HEK293 (cell line): Measurements from ENCODE around the gene MPPED2.

Experiments
- CTCF ChIA-PET: fragments of 350-600 bp; formaldehyde crosslinking; extraction: SDS; loops from one replicate; lab custom pipeline; 2021; ENCODE audit warnings: antibody characterized with exemption; lab: Yijun Ruan, JAX
- POLR2A ChIA-PET: fragments of 300-600 bp; formaldehyde crosslinking; extraction: SDS; loops from one replicate; lab custom pipeline; 2020; ENCODE audit warnings: antibody characterized with exemption, inconsistent platforms; lab: Yijun Ruan, JAX
- H3K27ac ChIP-seq: fragments of 200-500 bp; sonication (Bioruptor generic); 2 replicates; pipeline ENCODE4 v1.5.1; 2014; ENCODE audit warnings: low read depth, low read length, control low read depth, inconsistent platforms; ENCODE audit errors: extremely low read depth
- H3K36me3 ChIP-seq, 2 experiments: fragments of 200-500 bp in 1 of 2; sonication (Bioruptor generic) in 1 of 2; 1 replicate in 1 of 2; 2 replicates in 1 of 2; pipeline ENCODE4 v1.5.1; 2014 to 2017; ENCODE audit warnings: inconsistent platforms in 2 of 2, low read length in 2 of 2; ENCODE audit not compliant: control insufficient read depth in 2 of 2, insufficient read depth in 1 of 2
- H3K4me1 ChIP-seq: fragments of 200-500 bp; sonication (Bioruptor generic); 2 replicates; pipeline ENCODE4 v1.5.1; 2014; ENCODE audit warnings: mild to moderate bottlenecking, low read length, inconsistent platforms; ENCODE audit not compliant: control insufficient read depth, insufficient read depth
- H3K4me3 ChIP-seq: 2 replicates; pipeline ENCODE4 v1.5.1; 2011; ENCODE audit warnings: low read depth, mild to moderate bottlenecking, control low read depth, low read length, moderate library complexity
- H3K9me3 ChIP-seq: fragments of 200-500 bp; sonication (Bioruptor generic); 2 replicates; pipeline ENCODE4 v1.5.1; 2014; ENCODE audit warnings: low read depth, low read length, inconsistent platforms; ENCODE audit not compliant: control insufficient read depth, insufficient read depth
- EGR2 ChIP-seq: fragments of 450-650 bp; formaldehyde crosslinking; IDR thresholded peaks from 2 replicates; pipeline ENCODE4 v1.5.1; 2016; ENCODE audit warnings: low read depth, missing biosample characterization, missing genetic modification characterization
- IKZF3 ChIP-seq: fragments of 450-650 bp; IDR thresholded peaks from 2 replicates; pipeline ENCODE4 v1.5.0; 2018; ENCODE audit warnings: missing biosample characterization, mild to moderate bottlenecking, missing genetic modification characterization, moderate library complexity
- SETDB1 ChIP-seq: IDR thresholded peaks from one replicate; pipeline ENCODE4 v1.6.1; 2017; ENCODE audit warnings: mild to moderate bottlenecking, low read length, moderate library complexity, mixed read lengths; ENCODE audit not compliant: insufficient read length
- ZBTB8A ChIP-seq: fragments of 450-650 bp; formaldehyde crosslinking; IDR thresholded peaks from 2 replicates; pipeline ENCODE4 v1.5.1; 2016; ENCODE audit warnings: missing biosample characterization, missing genetic modification characterization
- ZIC2 ChIP-seq: fragments of 450-650 bp; formaldehyde crosslinking; IDR thresholded peaks from 2 replicates; pipeline ENCODE4 v1.5.1; 2016; ENCODE audit warnings: missing biosample characterization, missing genetic modification characterization
- ZNF10 ChIP-seq: fragments of 450-650 bp; formaldehyde crosslinking; IDR thresholded peaks from 2 replicates; pipeline ENCODE4 v1.5.1; 2017; ENCODE audit warnings: missing biosample characterization, missing genetic modification characterization
- ZNF114 ChIP-seq: fragments of 450-650 bp; formaldehyde crosslinking; IDR thresholded peaks from 2 replicates; pipeline ENCODE4 v1.5.0; 2017; ENCODE audit warnings: missing biosample characterization, missing genetic modification characterization
- ZNF132 ChIP-seq: fragments of 450-650 bp; formaldehyde crosslinking; IDR thresholded peaks from 2 replicates; pipeline ENCODE4 v1.5.1; 2017; ENCODE audit warnings: missing biosample characterization, missing genetic modification characterization, borderline replicate concordance
- ZNF133 ChIP-seq: fragments of 450-650 bp; formaldehyde crosslinking; IDR thresholded peaks from 2 replicates; pipeline ENCODE4 v1.5.1; 2016; ENCODE audit warnings: missing biosample characterization, missing genetic modification characterization
- ZNF174 ChIP-seq: fragments of 450-650 bp; formaldehyde crosslinking; IDR thresholded peaks from 2 replicates; pipeline ENCODE4 v1.5.0; 2017; ENCODE audit warnings: missing biosample characterization, mild to moderate bottlenecking, missing genetic modification characterization
- ZNF214 ChIP-seq: fragments of 450-650 bp; formaldehyde crosslinking; IDR thresholded peaks from 2 replicates; pipeline ENCODE4 v1.5.1; 2017; ENCODE audit warnings: missing biosample characterization, mild to moderate bottlenecking, missing genetic modification characterization, borderline replicate concordance
- ZNF521 ChIP-seq: fragments of 450-650 bp; formaldehyde crosslinking; IDR thresholded peaks from 2 replicates; pipeline ENCODE4 v1.5.1; 2017; ENCODE audit warnings: missing biosample characterization, mild to moderate bottlenecking, missing genetic modification characterization
- ZNF549 ChIP-seq: fragments of 450-650 bp; IDR thresholded peaks from 2 replicates; pipeline ENCODE4 v1.5.1; 2018; ENCODE audit warnings: missing biosample characterization, missing genetic modification characterization, mild to moderate bottlenecking, inconsistent platforms, moderate library complexity
- ZNF596 ChIP-seq: fragments of 450-650 bp; IDR thresholded peaks from 2 replicates; pipeline ENCODE4 v1.5.0; 2018; ENCODE audit warnings: missing biosample characterization, mild to moderate bottlenecking, missing genetic modification characterization, moderate library complexity
- ZNF610 ChIP-seq: fragments of 450-650 bp; formaldehyde crosslinking; IDR thresholded peaks from 2 replicates; pipeline ENCODE4 v1.5.1; 2016; ENCODE audit warnings: missing biosample characterization, missing genetic modification characterization, borderline replicate concordance
- ZNF660 ChIP-seq: fragments of 450-650 bp; IDR thresholded peaks from 2 replicates; pipeline ENCODE4 v1.5.1; 2018; ENCODE audit warnings: missing biosample characterization, mild to moderate bottlenecking, missing genetic modification characterization
- ZNF670 ChIP-seq: fragments of 450-650 bp; formaldehyde crosslinking; IDR thresholded peaks from 2 replicates; pipeline ENCODE4 v1.5.1; 2016; ENCODE audit warnings: missing biosample characterization, missing genetic modification characterization, low read depth
- ZNF791 ChIP-seq: fragments of 450-650 bp; formaldehyde crosslinking; IDR thresholded peaks from 2 replicates; pipeline ENCODE4 v1.5.1; 2016; ENCODE audit warnings: missing biosample characterization, missing genetic modification characterization
- TF ChIP-seq, protein P1 (sequence below): fragments of 450-650 bp; formaldehyde crosslinking; IDR thresholded peaks from 2 replicates; pipeline ENCODE4 v1.5.1; 2016; ENCODE audit warnings: missing biosample characterization, missing genetic modification characterization
- TF ChIP-seq, protein P2 (sequence below): fragments of 450-650 bp; formaldehyde crosslinking; IDR thresholded peaks from 2 replicates; pipeline ENCODE4 v1.5.1; 2016; ENCODE audit warnings: missing biosample characterization, missing genetic modification characterization, low read depth

Gene MPPED2

DNA sequence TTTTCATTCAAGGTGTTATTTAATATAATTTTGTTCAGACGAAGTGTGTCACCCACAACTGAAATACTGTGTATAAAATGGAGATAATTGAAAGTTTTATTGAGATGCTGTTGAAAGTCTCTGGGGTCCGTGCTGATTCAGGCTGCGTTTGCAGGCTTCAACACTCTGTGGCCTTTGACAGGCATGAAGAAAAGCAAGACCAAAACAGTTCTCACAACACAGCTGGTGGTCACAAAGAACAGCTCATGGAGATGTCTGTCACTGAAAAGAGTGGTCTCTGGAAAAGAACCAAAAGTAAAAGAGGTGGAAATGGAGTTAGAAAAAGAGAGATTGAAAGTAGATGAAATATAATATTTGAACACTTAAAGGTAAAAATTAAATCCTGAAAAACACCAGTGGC is 9.8 kb upstream of the MPPED2 start:
- H3K4me1 ChIP-seq, result no peaks in the 10 kb centered on the region
- POLR2A ChIA-PET, result interaction anchor here (0.7 kb wide), 1 partner anchor 9 kb away, joined by 3 read pairs; the partner anchor contains the start of gene MPPED2
- CTCF ChIA-PET, result interaction anchor here (0.7 kb wide), 1 partner anchor 9 kb away, joined by 3 read pairs; no protein-coding TSS in a partner anchor
- H3K27ac ChIP-seq, result no peak overlapping the region
- no peak overlapping the region for H3K4me3 ChIP-seq
- H3K9me3 ChIP-seq, result no peaks in the 10 kb centered on the region
- no peaks in the 10 kb centered on the region for H3K36me3 ChIP-seq
- TF ChIP-seq ZNF132 (tag by site-specific recombination) (no peak), ZNF114 (tag by site-specific recombination) (no peak), ZNF174 (tag by site-specific recombination) (no peak), ZNF596 (tag by site-specific recombination) (no peak), ZBTB8A (tag by site-specific recombination) (no peak), ZNF549 (no peak), ZNF521 (tag by site-specific recombination) (no peak), SETDB1 (no peak), ZNF10 (tag by site-specific recombination) (no peak), ZNF610 (tag by site-specific recombination) (no peak), ZNF791 (tag by site-specific recombination) (no peak), ZNF214 (no peak), IKZF3 (no peak), ZNF670 (tag by site-specific recombination) (no peak), ZNF660 (no peak), EGR2 (tag by site-specific recombination) (no peak), ZNF133 (tag by site-specific recombination) (no peak)
- TF ChIP-seq, protein P1, sequence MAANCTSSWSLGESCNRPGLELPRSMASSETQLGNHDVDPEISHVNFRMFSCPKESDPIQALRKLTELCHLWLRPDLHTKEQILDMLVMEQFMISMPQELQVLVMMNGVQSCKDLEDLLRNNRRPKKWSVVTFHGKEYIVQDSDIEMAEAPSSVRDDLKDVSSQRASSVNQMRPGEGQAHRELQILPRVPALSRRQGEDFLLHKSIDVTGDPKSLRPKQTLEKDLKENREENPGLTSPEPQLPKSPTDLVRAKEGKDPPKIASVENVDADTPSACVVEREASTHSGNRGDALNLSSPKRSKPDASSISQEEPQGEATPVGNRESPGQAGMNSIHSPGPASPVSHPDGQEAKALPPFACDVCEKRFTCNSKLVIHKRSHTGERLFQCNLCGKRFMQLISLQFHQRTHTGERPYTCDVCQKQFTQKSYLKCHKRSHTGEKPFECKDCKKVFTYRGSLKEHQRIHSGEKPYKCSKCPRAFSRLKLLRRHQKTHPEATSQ (tag by site-specific recombination), result no peak
- TF ChIP-seq, all 188 proteins: peak for 0

DNA sequence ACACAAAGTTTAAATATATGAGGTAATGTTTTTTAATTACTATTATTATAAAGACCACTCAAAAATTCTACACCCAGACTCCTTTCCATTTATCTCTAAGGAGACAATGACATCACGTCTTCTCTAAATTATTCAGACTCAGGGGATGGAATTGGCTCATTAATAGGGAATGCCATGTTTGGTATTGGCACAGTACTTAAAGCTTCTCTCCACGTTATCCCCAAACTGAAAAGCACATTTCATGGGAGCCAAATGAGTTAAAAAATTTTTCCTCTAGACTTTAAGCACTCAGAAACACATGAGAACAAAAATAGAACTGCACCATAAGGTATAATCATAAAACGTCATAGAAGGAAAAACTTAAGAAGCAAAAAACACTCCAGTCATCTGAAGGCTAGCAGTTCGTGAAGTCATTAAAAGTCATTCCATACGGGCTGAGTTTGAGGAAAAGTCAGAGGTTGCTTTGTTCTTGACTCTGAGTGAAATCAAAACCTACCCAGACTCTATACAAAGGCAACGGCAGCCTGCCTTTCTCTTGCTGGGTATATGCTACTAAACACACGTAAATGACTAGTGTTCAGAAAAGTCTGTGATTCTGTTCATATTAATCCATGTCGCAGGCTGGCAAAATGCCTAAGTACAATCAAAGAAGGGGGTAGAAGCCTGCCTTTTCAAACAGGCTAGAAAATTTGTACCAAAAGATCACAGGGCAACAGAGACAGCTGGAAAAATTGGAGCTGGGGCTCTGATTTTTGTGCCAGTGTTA is 8.7 kb upstream of the MPPED2 start:
- no peak for TF ChIP-seq ZIC2
- TF ChIP-seq, protein P2, sequence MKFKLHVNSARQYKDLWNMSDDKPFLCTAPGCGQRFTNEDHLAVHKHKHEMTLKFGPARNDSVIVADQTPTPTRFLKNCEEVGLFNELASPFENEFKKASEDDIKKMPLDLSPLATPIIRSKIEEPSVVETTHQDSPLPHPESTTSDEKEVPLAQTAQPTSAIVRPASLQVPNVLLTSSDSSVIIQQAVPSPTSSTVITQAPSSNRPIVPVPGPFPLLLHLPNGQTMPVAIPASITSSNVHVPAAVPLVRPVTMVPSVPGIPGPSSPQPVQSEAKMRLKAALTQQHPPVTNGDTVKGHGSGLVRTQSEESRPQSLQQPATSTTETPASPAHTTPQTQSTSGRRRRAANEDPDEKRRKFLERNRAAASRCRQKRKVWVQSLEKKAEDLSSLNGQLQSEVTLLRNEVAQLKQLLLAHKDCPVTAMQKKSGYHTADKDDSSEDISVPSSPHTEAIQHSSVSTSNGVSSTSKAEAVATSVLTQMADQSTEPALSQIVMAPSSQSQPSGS (tag by site-specific recombination), result peak; percentile 53
- Histone ChIP-seq H3K4me3 (no peak overlapping the region), H3K4me1 (no peaks in the 10 kb centered on the region), H3K36me3 (no peaks in the 10 kb centered on the region), H3K9me3 (no peaks in the 10 kb centered on the region), H3K27ac (no peak overlapping the region)
- POLR2A ChIA-PET, result no interaction called here
- CTCF ChIA-PET, result interaction anchor here (0.7 kb wide), 2 partner anchors 117 to 204 kb away, joined by 3 read pairs; no protein-coding TSS in a partner anchor
